ENCODE data around the gene EMILIN3.

- TF ChIP-seq EZH2 (IDR thresholded peaks at IDR 0.05; ENCODE audit: borderline replicate concordance, low read depth, low read length, severe bottlenecking), result no peak
- TF ChIP-seq, protein P1, sequence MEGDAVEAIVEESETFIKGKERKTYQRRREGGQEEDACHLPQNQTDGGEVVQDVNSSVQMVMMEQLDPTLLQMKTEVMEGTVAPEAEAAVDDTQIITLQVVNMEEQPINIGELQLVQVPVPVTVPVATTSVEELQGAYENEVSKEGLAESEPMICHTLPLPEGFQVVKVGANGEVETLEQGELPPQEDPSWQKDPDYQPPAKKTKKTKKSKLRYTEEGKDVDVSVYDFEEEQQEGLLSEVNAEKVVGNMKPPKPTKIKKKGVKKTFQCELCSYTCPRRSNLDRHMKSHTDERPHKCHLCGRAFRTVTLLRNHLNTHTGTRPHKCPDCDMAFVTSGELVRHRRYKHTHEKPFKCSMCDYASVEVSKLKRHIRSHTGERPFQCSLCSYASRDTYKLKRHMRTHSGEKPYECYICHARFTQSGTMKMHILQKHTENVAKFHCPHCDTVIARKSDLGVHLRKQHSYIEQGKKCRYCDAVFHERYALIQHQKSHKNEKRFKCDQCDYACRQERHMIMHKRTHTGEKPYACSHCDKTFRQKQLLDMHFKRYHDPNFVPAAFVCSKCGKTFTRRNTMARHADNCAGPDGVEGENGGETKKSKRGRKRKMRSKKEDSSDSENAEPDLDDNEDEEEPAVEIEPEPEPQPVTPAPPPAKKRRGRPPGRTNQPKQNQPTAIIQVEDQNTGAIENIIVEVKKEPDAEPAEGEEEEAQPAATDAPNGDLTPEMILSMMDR (IDR thresholded peaks at IDR 0.05; ENCODE audit: borderline replicate concordance, extremely low read depth, low read length, poor library complexity, severe bottlenecking), result no peak
Observed at GRCh38 chr20:41317546-41318270, 48.9 kb downstream of the EMILIN3 start, which contains the start of gene ZHX3.

All from DND-41 (cell line).